Right forelimb (tissue), 1 donor: ENCODE data around the gene NTSR2.

Experiments
- DNase-seq: peaks from one replicate; pipeline ENCODE4 v3.0.0-alpha.2; 2018

Gene NTSR2, protein sequence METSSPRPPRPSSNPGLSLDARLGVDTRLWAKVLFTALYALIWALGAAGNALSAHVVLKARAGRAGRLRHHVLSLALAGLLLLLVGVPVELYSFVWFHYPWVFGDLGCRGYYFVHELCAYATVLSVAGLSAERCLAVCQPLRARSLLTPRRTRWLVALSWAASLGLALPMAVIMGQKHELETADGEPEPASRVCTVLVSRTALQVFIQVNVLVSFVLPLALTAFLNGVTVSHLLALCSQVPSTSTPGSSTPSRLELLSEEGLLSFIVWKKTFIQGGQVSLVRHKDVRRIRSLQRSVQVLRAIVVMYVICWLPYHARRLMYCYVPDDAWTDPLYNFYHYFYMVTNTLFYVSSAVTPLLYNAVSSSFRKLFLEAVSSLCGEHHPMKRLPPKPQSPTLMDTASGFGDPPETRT

DNA sequence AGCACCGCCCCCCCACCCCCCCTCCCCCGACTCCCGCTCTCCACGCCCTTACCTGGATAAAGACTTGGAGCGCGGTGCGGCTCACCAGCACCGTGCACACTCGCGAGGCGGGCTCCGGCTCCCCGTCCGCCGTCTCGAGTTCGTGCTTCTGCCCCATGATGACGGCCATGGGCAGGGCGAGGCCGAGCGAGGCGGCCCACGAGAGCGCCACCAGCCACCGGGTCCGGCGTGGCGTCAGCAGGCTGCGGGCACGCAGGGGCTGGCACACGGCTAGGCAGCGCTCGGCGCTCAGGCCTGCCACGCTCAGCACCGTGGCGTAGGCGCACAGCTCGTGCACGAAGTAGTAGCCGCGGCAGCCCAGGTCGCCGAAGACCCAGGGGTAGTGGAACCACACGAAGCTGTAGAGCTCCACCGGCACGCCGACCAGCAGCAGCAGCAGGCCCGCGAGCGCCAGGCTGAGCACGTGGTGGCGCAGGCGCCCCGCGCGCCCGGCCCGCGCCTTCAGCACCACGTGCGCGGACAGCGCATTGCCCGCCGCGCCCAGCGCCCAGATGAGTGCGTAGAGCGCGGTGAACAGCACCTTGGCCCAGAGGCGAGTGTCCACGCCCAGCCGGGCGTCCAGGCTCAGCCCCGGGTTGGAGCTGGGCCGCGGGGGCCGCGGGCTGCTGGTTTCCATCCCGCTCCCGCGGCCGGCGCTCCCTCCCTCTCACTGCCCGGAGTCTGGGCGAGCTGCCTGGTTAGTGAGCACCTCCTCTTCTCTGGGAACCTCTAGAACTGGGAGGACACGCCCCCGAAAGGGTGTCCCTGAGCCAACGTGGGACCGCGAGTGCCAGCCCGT lies at the start of gene NTSR2:
TSS of gene NTSR2 (minus strand) at position 742 of the 838 bp plus-strand sequence. CDS start at position 676, 66 bp downstream.
- DNase-seq, result peak; percentile 85

DNA sequence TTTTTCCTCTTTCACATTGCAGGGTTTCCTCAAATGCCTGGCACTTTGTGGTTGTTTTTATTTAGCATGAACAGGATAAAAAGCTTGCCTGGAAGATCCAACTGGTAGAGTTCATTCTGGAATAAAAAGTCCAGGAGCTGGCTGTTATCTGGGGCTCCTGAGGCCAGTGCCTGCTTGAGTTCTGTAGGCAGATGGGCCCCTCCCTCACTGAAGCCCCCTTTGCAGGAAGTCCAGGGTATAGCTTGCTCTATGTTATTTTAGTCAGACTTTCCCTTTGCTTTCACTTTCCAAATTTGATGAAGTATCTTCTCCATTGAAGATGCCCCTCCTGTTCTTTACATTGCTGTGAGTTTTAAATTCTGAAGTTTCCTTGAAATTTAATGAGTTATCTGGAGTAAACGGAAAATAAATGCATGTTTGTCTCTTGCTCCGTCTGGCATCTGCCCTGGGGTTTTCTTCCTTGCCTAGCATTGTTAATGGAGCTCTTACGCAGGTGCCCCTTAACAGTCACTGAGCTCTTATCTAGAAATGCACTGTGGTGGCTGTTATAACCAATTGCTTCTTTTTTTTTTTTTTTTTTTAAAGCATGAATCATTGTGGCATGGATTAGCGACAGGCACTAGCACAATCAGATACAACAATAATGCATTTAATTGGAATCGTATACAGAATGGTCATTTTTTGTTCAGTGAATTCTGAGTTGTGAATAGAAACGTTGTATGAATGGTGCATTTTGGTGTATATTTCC lies 49.4 kb upstream of the NTSR2 start:
- DNase-seq, result no peak

DNA sequence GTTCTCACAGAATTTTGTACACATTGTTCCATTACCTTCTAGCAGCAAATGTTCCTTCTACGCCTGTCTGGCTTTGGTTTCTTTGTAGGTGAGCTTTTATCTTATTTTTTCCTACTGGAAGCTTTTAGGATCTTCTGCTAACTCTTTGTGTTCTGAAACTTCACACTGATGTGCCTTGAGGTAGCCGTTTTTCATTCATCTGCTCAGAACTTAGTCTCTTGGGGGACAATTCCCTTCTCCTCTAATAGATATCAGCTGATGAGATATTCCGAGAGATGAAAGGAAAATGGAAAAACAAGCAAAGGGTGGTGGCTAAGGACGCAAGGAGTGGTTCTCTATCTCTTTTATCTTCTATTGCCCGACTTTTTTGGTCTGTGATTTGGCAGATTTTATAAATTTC lies 48.6 kb upstream of the NTSR2 start:
- no peak for DNase-seq

DNA sequence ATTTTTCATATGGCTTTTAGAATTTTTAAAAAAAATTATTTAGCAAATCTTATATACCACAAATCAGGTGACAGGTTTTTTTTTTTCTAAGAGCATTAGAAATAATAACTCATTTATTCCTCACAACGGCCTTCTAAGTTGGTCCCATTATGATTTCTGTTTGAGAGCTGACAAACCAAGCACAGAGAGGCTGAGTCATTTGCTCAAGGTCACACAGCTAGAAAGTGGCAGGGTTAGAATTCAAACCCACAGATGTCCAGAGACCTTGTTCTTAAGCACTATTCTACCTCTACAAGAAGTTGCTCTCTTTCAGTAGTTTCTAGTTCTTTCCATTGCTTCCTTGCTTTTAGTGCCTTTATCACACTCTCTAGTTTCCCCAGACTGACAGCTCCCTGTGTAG lies 47.6 kb upstream of the NTSR2 start:
- no peak for DNase-seq

DNA sequence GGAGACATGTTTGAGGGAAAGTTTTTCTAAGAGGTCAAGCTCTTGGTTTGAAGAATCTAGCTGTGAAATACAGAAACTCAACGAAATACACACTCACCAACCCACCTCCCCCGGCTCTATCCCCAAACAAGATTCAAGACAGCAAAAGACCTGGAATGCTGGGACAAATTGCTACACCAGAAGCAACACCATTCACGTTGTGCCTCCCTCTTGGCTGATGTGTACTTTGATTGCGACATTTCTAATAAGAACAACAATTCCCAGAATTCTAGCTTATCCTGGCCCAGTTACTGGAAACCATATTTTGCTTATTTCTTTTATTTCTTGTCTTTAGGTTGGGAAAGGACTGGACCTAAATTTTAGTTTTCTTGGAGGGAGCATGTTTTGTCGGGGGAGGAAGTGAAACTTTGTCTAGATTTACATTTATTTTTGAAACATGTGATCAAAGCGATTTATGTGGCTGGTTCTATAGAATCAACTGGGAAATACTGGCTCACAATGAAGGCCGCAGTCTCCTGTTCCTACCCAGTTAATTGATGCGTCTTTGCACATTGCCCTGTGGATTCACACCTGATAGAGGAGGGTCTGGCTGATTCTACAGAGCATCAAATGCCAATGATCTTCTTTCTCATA lies 46.8 kb upstream of the NTSR2 start:
- no peak for DNase-seq

DNA sequence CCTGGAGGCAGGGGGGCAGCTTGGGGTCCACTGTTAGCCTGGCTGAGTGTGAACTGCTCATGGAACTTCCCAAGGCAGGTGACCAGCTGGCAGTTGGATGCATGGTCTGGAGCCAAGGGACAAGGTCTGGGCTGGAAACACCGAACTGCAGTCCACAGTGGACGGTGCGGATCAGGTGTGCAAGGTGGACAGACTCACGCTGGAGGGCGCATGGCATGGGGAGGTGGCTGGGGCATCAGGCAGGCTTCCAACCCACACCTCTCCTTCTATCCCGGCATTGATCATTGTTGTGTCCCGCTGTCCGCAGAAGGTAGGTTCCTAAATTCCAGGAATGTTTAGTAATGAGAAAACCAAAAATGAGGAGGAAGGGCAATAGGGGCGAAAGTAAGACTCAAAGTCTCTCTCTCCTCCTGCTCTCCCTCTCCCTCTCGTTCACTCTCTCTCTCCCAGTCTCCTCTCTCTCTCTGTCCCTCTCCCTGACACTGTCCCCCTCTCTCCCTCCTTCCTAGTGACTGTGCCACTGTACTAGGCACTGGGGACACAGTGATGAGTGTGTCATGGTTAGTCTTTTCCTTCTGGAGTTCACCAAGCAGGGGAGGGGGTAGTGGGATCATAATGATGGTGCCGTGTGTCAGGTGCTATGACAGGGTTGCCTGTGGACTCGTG lies 46.1 kb upstream of the NTSR2 start:
- DNase-seq, result no peak

DNA sequence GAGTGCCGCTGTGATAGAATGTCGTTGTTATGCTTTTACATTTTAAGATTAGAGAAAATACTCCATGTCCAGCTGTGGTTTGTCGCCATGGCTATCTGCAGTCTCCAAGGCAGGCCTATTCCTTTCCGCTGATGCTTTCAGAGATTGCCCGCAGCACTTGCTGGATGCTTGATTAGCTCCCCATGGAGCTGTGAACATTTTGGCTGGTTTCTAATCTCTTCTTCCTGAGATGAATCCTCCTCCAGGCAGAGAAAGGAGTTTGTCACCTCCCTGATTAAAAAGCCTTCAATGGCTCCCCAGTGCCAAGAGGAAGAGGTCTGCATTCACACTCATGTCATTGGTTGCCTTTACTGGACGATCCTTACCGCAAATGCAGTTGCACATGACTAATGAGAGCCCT lies 43.8 kb upstream of the NTSR2 start:
- no peak for DNase-seq

DNA sequence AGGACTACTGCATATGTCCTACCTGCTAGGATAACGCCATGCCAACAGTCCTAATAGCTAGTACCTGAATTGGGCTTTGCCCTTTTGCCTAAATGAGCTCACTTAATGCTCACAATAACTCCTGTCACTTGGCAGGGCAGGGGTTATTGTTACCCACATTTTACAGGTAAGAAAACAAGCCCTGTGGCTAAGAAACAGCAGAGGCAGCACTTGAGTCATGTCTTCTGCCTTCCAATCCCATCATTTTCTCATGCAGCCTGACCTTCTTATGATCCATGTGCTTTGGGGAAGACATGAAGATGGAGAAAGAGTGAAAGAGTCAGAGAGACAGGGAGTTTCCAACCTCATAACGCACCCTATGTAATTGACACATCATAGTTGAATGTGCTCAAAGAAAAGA lies 42.9 kb upstream of the NTSR2 start:
- no peak for DNase-seq

DNA sequence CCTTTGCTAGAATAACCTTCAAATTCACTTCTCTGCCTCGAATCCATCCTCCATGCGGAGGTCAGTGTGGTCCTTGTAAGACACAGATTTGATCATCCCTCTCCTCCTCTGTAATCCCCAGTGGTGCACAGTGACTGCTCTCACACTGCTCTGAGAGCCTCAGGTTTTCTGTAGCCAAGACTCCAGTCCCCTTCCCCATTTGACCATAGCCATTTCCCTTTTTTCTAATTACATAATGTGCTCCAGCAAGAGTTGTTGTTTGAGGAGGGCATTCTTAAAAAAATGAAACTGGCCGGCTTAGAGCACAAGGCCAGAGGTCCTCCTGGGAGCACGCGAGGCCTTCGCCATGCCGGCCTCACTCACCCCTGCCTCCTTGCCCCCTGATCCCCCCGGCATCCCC lies 41.8 kb upstream of the NTSR2 start:
- DNase-seq, result no peak

DNA sequence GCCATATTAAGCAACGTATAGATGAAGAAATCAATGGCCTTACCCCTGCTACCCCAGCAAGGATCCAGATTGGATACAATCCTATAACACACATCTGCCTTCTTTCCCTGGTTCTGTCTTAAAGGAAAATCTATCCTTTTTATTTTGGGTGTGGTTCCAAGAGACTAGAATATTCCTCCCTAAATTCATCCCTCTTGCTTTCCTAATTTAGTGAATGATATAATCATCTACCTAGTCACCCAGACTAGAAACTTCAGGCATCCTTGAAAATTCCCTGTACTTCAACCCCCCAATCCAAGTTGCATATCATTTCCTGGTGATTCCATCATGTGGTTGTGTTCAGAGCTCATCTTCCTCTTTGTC lies 41.3 kb upstream of the NTSR2 start:
- DNase-seq, result no peak

DNA sequence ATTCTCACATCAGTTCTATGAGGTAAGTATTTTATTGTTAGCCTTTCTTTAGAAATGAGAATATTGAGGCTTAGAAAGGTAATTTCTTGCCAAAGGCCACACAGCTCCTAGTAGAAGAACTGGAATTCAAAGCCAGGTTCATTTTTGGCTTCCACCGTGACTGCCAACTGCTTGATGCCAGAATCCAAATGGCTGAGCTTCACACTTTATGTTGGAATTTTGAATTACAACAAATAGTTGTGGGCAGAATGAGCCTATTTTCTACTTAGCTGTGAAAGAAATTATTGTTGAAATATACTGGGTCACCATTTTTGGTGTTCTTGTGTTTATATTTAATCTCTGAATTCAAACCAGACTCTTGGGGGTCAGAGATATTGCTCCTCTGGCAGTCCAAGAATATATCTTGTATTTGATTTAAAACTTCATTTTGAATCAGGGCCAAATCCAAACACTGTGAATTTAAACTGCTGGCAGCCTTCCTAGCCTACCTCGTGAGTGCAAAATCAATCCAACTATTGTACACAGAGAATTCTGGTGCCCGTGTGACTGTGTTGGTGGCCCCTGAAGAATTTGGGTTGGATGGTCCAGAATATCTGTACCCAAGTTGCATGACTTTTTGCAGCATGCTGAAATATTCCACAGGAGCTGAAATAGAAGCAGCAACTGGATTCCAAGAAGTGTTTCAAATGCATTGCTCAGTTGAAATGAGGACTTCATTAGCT lies 40.8 kb upstream of the NTSR2 start:
- DNase-seq, result no peak

DNA sequence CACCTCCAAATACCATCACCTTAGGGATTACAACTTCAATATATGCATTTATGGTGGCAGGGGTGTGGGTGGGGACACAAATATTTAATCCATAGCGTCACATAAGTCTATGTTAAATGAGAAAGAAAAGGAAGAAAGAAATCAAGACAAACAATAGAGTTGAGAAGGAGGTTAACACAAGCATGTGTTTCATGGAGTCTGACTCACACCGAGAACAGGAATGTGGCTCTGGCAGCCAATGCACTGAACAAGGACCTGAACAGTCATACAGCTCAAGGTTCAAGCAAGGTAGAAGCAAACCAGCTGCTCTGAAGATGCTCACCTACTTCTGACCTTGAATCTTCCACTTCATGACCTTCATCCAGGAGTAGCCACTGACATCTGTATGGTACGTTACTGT lies 40.2 kb upstream of the NTSR2 start:
- no peak for DNase-seq

DNA sequence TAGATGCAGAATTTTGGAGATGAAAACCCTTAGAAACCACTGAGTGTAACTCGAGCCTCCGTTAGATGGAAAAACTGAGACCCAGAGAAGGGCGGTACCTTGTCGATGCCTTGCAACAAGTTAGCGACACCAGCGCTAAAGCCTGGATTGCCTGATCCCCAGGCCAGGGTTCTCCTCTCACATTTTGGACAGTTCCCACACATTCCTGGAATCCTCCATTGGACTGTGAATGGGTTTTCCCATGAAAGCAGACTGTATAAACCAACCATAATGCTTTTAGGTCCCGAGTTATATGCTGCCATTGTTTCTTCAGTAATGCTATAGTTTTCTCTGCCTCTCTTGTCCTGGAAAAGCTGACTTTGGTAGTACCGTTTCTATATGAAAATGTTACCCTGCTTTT lies 39.3 kb upstream of the NTSR2 start:
- no peak for DNase-seq

DNA sequence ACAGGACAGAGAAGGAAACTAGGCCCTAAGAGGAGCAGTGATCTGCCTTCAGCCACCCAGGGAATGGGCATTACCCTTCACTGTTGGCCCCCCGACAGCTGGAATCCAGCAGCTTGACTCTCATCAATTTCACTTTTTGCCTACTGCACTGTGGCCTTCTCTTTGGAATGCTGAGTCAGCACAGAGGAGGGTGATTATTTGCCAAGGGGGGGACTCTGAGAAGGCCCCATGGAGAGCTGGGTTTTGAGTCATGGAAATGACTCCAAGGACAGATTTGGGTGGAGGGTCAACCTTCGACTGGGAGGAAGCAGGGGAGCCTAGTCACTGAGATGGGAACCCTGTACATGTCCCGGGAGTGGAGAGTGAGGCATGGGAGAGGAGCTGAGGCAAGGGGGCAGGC lies 38.1 kb upstream of the NTSR2 start:
- no peak for DNase-seq

DNA sequence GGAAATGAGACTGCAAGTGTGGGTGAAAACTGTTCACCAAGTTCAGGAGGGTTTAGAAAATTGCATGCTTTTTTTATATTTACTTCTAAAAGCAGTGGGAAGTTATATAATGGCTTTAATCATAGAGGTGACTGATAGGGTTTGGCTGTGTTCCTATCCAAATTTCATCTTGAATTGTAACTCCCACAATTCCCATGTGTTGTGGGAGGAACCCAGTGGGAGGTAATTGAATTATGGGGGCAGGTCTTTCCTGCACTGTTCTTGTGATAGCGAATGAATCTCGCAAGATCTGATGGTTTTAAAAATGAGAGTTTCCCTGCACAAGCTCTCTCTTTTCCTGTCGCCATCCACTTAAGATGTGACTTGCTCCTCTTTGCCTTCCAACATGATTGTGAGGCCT lies 35.7 kb upstream of the NTSR2 start:
- DNase-seq, result no peak

DNA sequence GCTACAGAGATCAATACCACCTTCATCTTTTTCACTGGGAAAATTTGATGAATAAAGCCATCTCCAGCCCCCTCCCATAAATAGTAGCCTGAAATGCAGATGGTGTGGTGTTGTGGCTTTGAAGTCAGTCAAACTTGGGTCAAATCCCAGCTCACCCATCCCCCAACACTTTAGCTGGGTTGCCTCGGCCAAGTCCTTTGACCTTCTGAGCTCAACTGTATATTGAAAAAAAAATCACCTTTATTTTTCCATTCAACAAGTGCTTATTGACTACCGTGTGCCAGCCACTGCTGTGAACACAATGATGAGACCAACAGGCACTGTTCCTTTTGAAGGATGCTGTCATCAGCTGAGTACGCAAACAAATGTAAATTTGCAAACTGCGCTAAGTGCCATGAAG lies 35.1 kb upstream of the NTSR2 start:
- no peak for DNase-seq

DNA sequence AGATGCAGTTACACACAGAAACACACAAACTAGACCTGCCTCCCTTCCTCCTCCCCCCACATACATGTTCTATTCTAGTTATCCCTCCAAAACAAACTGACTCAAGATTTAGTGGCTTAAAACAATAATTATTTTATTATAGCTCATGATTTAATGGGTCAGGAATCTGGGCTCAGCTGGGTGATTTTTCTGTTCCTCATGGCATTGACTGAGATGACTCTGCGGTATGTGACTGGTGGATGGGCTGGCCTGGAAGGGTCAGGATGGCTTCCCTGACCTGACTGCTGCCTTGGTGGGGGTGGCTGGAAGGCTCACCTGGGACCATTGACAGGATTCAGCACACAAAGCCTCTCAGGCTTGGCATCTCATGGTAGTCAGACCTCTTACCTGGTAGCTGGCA lies 33.7 kb upstream of the NTSR2 start:
- DNase-seq, result no peak

DNA sequence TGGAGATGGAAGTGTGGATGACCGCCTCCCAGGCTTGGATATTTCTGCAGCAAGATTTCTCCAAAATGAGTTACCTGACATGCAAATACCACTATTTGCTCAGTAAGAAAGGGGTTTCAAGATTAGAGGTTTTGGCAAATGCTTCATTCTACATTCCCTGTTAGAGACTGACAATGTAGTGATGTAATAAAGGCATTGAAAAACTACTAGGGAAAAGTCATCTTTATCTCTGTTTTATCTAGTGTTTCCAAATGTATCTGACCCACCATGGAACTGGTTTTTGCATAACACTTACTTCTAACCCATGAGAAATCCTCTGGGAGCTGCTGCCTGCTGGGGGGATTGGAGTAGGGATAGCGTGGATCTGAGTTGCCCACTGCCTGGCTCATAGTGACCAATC lies 33.0 kb upstream of the NTSR2 start:
- DNase-seq, result no peak

DNA sequence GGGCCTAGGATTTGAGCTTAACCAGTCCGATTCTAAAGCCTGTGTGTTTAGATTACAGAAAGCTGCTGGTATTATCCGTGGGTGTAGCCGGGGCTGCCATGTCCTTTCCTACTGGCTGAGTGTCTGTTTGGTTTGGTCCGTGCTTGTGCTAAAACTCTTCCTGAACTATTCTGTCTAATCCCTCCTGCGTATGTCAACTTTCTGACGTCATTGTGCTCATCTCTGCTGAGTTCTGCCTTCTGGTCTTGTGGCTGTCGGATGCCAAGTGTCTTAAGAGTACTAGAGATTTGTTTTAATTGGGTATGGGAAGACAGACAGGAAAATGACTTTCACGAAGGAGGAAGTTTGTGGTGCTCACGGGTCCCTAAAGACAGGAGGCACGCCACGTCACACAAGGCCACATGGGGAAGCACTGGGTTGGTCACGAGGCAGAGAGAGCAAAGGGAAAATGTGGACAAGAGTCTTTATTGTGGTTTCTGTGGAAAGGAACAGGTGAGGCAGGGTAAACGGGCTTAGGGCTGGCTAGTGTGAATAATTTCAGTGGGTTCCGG lies 31.8 kb upstream of the NTSR2 start:
- no peak for DNase-seq

DNA sequence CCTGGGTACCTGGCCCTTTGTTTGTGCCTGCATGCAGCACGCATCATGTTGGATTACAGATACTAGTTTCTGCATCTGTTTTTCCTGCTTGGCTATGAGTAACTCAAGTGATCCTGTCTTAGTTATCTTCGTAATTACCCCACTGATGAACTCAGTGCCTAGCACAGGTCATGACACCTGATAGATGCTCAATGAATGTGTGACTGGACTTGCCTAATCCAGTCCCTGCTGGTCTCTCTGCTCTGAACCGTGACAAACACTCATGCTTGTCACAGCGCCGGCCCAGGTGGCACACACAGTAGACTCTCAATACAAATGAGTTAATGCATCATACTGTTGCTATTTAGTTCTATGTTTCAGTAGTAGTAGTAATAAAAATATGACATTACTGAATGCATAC lies 31.2 kb upstream of the NTSR2 start:
- no peak for DNase-seq
